Measurements from ENCODE around the gene FOXN3. TPM values are rescaled to one million over a fixed set of nuclear protein-coding genes. Genes with fewer than 3 reads are reported as not detected.

FOXN3 gene
- total RNA-seq, 1 experiment from 2014 or later, result 8.8 TPM

DNA sequence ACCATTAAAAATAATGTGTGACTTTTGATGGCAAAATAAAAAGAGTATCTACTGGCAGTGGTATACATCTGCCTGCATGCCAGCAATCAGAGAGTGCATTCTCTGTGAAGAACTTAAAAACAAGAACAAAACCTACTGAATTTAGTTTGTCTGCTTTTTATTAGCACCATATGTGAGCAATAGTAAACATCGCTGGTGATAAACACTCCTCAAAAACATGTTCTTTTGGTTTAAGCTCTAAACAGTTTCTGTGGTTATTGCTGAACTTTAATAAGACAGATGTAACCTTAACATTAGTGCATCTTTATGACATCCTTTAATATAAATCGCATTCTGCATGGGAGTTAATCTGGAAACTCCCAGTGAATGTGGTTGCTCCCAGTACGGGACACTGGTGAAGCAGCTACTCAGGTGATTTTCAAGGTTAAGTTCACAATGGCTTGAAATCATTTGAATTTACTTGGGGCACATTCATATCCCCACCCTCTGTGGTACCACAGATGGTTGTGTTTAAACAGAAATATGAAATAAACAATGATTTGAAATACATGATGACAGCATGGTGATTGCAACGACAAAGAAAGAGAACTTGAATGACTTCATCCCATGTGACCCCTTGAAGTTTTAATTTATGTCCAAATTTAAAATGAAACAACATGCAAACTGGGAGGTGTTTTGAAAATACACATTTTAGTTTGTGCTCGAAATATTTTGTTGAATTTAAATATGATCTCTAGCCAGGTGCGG lies 285.9 kb downstream of the FOXN3 start:
- no peak for ATAC-seq
- intact Hi-C loops (cut with micrococcal nuclease; ENCODE audit: unreplicated experiment) (no loop called here), in situ Hi-C loops (cut with HindIII; ENCODE audit: low pct_unique_long_range_greater_than_20kb, low sequenced_read_pairs) (no loop called here)
- Histone ChIP-seq H3K4me1 (ENCODE audit: control insufficient read depth, insufficient read depth, low read length) (no peaks in the 10 kb centered on the region), H3K9me3 (ENCODE audit: control insufficient read depth, insufficient read depth, low read depth, low read length) (no peaks in the 10 kb centered on the region), H3K27ac (ENCODE audit: low read length) (no peak overlapping the region), H3K4me3 (ENCODE audit: low read depth in 2 of 2, low read length in 2 of 2) (no peak overlapping the region), H3K36me3 (ENCODE audit: control insufficient read depth, insufficient read depth, low read length) (no peaks in the 10 kb centered on the region), H3K27me3 (ENCODE audit: control insufficient read depth, insufficient read depth, low read length) (no peaks in the 10 kb centered on the region)
- ChIA-PET POLR2A (no interaction called here), CTCF (no interaction called here)
- no TSS peak for BruUV-seq (replicated peaks)
- TF ChIP-seq, protein P1, sequence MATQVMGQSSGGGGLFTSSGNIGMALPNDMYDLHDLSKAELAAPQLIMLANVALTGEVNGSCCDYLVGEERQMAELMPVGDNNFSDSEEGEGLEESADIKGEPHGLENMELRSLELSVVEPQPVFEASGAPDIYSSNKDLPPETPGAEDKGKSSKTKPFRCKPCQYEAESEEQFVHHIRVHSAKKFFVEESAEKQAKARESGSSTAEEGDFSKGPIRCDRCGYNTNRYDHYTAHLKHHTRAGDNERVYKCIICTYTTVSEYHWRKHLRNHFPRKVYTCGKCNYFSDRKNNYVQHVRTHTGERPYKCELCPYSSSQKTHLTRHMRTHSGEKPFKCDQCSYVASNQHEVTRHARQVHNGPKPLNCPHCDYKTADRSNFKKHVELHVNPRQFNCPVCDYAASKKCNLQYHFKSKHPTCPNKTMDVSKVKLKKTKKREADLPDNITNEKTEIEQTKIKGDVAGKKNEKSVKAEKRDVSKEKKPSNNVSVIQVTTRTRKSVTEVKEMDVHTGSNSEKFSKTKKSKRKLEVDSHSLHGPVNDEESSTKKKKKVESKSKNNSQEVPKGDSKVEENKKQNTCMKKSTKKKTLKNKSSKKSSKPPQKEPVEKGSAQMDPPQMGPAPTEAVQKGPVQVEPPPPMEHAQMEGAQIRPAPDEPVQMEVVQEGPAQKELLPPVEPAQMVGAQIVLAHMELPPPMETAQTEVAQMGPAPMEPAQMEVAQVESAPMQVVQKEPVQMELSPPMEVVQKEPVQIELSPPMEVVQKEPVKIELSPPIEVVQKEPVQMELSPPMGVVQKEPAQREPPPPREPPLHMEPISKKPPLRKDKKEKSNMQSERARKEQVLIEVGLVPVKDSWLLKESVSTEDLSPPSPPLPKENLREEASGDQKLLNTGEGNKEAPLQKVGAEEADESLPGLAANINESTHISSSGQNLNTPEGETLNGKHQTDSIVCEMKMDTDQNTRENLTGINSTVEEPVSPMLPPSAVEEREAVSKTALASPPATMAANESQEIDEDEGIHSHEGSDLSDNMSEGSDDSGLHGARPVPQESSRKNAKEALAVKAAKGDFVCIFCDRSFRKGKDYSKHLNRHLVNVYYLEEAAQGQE (IDR thresholded peaks at IDR 0.05; ENCODE audit: insufficient read depth in 1 of 2, low read depth in 2 of 2, low read length in 1 of 2), result no peak
- TF ChIP-seq, protein P2, sequence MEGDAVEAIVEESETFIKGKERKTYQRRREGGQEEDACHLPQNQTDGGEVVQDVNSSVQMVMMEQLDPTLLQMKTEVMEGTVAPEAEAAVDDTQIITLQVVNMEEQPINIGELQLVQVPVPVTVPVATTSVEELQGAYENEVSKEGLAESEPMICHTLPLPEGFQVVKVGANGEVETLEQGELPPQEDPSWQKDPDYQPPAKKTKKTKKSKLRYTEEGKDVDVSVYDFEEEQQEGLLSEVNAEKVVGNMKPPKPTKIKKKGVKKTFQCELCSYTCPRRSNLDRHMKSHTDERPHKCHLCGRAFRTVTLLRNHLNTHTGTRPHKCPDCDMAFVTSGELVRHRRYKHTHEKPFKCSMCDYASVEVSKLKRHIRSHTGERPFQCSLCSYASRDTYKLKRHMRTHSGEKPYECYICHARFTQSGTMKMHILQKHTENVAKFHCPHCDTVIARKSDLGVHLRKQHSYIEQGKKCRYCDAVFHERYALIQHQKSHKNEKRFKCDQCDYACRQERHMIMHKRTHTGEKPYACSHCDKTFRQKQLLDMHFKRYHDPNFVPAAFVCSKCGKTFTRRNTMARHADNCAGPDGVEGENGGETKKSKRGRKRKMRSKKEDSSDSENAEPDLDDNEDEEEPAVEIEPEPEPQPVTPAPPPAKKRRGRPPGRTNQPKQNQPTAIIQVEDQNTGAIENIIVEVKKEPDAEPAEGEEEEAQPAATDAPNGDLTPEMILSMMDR (IDR thresholded peaks at IDR 0.05), result no peak
- no peak for TF ChIP-seq TCF7L2 (IDR thresholded peaks at IDR 0.05; ENCODE audit: low read depth, low read length)
- no peak for TF ChIP-seq POLR2AphosphoS5 (IDR thresholded peaks at IDR 0.05; ENCODE audit: low read depth, low read length)
- no peak for TF ChIP-seq SIN3A (IDR thresholded peaks at IDR 0.05; ENCODE audit: borderline replicate concordance, insufficient read depth, low read depth, low read length)
- DNase-seq (ENCODE audit: low read depth, low spot score), result no peak

DNA sequence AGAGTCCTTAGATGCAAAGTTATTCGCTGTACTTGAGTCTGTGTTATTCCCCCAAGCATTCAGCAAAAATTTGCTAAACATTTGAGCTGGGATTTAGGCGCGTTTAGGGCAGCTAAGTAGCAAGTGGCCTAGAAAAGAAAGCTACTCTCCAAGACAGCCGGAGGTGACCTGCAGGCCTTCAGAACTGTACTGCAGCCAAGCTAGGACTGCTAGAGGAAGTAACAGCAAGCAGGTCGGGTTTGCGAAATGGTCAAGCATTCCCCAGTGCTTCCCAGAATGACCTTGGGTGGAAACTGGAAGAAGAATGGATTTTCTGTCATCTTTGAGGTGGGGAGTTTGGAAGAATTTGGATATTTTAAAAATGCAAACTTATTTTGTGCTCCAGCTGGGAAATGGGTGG lies 287.5 kb downstream of the FOXN3 start:
- CTCF ChIA-PET, result no interaction called here
- DNase-seq (ENCODE audit: low read depth, low spot score) (no peak), ATAC-seq (no peak)
- intact Hi-C loops (cut with micrococcal nuclease; ENCODE audit: unreplicated experiment) (no loop called here), in situ Hi-C loops (cut with HindIII; ENCODE audit: low pct_unique_long_range_greater_than_20kb, low sequenced_read_pairs) (no loop called here)
- H3K9me3 ChIP-seq (ENCODE audit: control insufficient read depth, insufficient read depth, low read depth, low read length), result no peaks in the 10 kb centered on the region
- no peaks in the 10 kb centered on the region for H3K4me1 ChIP-seq (ENCODE audit: control insufficient read depth, insufficient read depth, low read length)
- no TSS peak for BruUV-seq (replicated peaks)
- no peak overlapping the region for H3K4me3 ChIP-seq (ENCODE audit: low read depth in 2 of 2, low read length in 2 of 2)
- TF ChIP-seq POLR2AphosphoS5 (IDR thresholded peaks at IDR 0.05; ENCODE audit: low read depth, low read length) (no peak), SIN3A (IDR thresholded peaks at IDR 0.05; ENCODE audit: borderline replicate concordance, insufficient read depth, low read depth, low read length) (no peak), TCF7L2 (IDR thresholded peaks at IDR 0.05; ENCODE audit: low read depth, low read length) (no peak)
- TF ChIP-seq, protein P1 (IDR thresholded peaks at IDR 0.05; ENCODE audit: insufficient read depth in 1 of 2, low read depth in 2 of 2, low read length in 1 of 2), result no peak
- TF ChIP-seq, protein P2 (IDR thresholded peaks at IDR 0.05), result no peak
- no peaks in the 10 kb centered on the region for H3K27me3 ChIP-seq (ENCODE audit: control insufficient read depth, insufficient read depth, low read length)
- POLR2A ChIA-PET, result no interaction called here
- H3K27ac ChIP-seq (ENCODE audit: low read length), result no peak overlapping the region
- H3K36me3 ChIP-seq (ENCODE audit: control insufficient read depth, insufficient read depth, low read length), result no peaks in the 10 kb centered on the region
